Peyer's patch (tissue), 4 donors: ENCODE data around the gene LGI4.
A peak's percentile ranks its signal among the peaks of the same experiment; 100 is the strongest.

Experiments used
- POLR2A ChIP-seq, 2 donors: fragments of 450-650 bp; IDR thresholded peaks; one replicate each; pipeline ENCODE4 v1.5.1; 2017; ENCODE audit warnings: antibody characterized with exemption in 2 of 2, mild to moderate bottlenecking in 2 of 2, moderate library complexity in 2 of 2
- TF ChIP-seq, protein P1 (sequence below), 6 experiments: fragments of 450-650 bp in 4 of 6; fragments of 200-600 bp in 2 of 6; sonication (generic) in 1 of 6; IDR thresholded peaks; one replicate each; pipeline ENCODE4 v1.5.1; 2017 to 2019; ENCODE audit warnings: antibody characterized with exemption in 6 of 6, mild to moderate bottlenecking in 3 of 6, moderate library complexity in 1 of 6

DNA sequence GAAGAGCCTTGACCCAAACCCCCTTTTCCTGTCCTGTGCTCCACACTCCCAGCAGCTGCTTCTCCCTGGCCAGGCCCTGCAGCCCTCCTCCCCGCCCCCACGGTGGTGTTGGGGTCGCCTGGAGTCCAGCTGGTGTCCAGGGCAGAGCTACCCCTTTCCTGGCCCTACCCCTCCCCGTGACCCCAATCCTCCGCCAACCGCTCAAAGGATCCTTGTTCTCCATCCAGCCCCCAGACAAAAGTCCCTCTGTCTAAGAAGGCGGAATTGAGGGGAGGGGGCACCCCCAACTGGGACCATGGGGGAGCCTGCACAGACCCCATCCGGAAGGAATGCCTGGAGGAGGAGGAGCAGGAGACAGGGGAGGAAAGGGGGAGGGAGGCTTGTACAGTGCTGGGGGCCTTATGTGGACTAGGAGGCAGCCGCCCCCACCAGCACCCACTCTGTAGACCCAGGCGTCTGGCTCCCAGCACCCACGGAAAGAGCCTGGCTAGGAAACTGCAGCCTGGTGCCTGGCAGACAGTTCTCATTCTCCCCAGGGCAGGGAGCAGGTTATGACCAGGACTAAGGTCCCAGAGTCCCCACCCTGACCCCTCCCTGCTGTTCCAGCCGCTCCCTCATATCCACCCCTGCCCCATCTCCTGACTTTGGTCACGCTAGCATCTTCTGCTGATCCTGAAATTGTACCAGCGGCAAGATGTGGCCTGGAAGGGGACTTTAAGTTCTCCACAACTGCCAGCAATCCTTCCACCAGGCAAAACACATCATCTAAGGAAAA, 19.5 kb downstream of the LGI4 start, which contains the start of gene FXYD3:
- TF ChIP-seq, protein P1, sequence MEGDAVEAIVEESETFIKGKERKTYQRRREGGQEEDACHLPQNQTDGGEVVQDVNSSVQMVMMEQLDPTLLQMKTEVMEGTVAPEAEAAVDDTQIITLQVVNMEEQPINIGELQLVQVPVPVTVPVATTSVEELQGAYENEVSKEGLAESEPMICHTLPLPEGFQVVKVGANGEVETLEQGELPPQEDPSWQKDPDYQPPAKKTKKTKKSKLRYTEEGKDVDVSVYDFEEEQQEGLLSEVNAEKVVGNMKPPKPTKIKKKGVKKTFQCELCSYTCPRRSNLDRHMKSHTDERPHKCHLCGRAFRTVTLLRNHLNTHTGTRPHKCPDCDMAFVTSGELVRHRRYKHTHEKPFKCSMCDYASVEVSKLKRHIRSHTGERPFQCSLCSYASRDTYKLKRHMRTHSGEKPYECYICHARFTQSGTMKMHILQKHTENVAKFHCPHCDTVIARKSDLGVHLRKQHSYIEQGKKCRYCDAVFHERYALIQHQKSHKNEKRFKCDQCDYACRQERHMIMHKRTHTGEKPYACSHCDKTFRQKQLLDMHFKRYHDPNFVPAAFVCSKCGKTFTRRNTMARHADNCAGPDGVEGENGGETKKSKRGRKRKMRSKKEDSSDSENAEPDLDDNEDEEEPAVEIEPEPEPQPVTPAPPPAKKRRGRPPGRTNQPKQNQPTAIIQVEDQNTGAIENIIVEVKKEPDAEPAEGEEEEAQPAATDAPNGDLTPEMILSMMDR (IDR thresholded peaks at IDR 0.05) = no peak
- peak; percentile 87 to 92 for TF ChIP-seq POLR2A (IDR thresholded peaks at IDR 0.05)
